Erythroblast (primary cell): Measurements from ENCODE around the gene UNG.

Source experiments
- GATA1 ChIP-seq: IDR thresholded peaks from 2 replicates; pipeline ENCODE4 v1.6.1; 2011; ENCODE audit warnings: low read depth, mild to moderate bottlenecking, control low read depth, low read length, moderate library complexity
- POLR2A ChIP-seq: IDR thresholded peaks from 2 replicates; pipeline ENCODE4 v1.6.1; 2011; ENCODE audit warnings: mild to moderate bottlenecking, low read length

DNA sequence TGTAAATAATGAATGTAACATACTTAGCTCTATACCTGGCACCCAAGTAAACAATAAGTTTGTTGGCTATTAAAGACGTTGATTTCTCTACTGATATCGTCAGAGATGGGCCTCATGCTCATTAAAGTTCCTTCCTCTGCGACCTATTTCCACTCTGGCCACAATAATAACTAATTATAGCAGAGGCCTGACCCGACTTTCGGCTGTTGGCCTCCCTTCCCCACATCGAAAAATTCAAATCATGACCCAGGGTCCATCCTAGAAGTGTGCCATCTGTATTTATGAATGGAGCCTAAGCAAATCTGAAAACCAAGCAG, 45.3 kb upstream of the UNG start:
- no peak for TF ChIP-seq POLR2A
- no peak for TF ChIP-seq GATA1
